Omental fat pad (tissue), 4 donors: ENCODE data around the gene MICU2. TPM values are rescaled to one million over a fixed set of nuclear protein-coding genes. Genes with fewer than 3 reads are reported as not detected.

Experiments used
- ATAC-seq: fragments of 150-250 bp; one replicate; pipeline ENCODE4 v1.9.1; 2016; ENCODE audit warnings: mild to moderate bottlenecking, moderate library complexity; ENCODE audit not compliant: low FRiP score
- DNase-seq: peaks from one replicate; pipeline ENCODE4 v3.0.0-alpha.2; 2019; ENCODE audit warnings: low spot score
- total RNA-seq, 4 donors: library from RNA; depleted of rRNA; stranded (reverse); fragments of >200 nt; gene quantifications; one replicate each; pipeline ENCODE4 v1.1.0, GENCODE V29; 2016
- TF ChIP-seq, protein P1 (sequence below), 3 donors: fragments of 450-650 bp; IDR thresholded peaks; one replicate each; pipeline ENCODE4 v1.5.1; 2016 to 2017; ENCODE audit warnings: antibody characterized with exemption in 3 of 3, mild to moderate bottlenecking in 3 of 3, moderate library complexity in 2 of 3

Gene MICU2, protein sequence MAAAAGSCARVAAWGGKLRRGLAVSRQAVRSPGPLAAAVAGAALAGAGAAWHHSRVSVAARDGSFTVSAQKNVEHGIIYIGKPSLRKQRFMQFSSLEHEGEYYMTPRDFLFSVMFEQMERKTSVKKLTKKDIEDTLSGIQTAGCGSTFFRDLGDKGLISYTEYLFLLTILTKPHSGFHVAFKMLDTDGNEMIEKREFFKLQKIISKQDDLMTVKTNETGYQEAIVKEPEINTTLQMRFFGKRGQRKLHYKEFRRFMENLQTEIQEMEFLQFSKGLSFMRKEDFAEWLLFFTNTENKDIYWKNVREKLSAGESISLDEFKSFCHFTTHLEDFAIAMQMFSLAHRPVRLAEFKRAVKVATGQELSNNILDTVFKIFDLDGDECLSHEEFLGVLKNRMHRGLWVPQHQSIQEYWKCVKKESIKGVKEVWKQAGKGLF
- 10 to 100 TPM; 46.2 to 53.1 (median 47.9) TPM for total RNA-seq

DNA sequence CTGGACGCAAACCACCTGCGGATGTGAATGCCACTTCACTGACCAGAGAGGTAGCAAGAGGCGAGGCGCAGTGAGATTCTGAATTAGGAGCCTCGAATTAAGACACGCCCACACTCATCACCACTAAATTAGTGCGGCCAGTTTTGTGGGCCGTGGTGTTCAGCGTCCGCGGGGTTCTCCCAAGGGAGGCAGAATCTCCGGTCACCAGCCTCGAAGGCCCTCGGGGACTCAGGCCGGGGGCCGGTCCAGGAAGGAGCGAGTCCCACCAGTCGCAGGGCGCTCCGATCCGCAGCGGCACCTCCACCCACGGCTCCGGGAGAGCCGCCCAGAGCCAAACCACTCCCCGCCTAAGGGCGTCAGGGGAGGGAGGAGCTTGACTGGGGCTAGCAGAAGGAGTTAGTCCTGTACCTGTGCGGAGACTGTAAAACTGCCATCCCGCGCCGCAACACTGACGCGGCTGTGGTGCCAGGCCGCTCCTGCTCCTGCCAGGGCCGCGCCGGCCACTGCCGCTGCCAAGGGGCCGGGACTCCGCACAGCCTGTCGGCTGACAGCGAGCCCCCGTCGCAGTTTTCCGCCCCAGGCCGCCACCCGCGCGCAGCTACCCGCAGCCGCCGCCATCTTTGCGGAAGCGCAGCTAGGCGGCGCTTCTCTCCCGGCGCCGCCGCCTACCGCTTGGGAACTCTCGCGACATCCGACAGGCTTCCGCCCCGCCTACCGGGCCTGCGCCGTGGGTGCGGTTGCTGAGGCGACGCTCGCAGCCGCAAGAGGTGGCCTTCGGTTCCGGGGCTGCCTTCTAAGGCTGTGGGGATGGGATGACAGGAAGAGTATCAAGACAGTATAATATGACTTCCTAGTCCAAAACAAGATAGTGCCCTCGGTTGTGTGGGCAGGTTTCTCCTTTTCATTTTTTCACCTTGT lies at the start of gene MICU2:
MICU2 (minus strand) TSS at position 640 of the 918 bp plus-strand sequence; CDS start at position 618, 22 bp downstream.
- ATAC-seq: peak; percentile 100
- TF ChIP-seq, protein P1, sequence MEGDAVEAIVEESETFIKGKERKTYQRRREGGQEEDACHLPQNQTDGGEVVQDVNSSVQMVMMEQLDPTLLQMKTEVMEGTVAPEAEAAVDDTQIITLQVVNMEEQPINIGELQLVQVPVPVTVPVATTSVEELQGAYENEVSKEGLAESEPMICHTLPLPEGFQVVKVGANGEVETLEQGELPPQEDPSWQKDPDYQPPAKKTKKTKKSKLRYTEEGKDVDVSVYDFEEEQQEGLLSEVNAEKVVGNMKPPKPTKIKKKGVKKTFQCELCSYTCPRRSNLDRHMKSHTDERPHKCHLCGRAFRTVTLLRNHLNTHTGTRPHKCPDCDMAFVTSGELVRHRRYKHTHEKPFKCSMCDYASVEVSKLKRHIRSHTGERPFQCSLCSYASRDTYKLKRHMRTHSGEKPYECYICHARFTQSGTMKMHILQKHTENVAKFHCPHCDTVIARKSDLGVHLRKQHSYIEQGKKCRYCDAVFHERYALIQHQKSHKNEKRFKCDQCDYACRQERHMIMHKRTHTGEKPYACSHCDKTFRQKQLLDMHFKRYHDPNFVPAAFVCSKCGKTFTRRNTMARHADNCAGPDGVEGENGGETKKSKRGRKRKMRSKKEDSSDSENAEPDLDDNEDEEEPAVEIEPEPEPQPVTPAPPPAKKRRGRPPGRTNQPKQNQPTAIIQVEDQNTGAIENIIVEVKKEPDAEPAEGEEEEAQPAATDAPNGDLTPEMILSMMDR (IDR thresholded peaks at IDR 0.05): no peak

DNA sequence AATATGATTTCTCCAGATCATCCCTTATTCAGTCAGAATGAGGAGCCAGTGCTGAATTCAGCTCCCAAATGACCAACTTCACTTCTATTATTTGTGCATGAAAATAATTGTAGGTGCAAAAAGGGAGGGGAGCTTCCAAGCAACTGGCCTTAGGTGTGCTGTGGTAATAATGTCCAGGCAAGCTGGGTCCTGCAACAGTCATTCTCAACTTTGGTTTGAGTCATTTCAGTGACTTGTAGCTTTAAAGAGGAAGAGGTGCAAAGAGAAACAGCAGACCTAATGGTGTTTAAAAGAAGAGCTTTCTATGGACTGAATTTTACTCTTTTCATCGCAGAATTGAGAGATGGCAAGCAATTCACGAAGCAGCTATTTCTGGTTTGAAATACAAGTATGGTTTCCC lies 37.7 kb upstream of the MICU2 start:
- ATAC-seq: no peak
- TF ChIP-seq, protein P1 (IDR thresholded peaks at IDR 0.05): no peak

More for the DNA sequence above, at the start of gene MICU2:
- peak; percentile 62 for DNase-seq

DNA sequence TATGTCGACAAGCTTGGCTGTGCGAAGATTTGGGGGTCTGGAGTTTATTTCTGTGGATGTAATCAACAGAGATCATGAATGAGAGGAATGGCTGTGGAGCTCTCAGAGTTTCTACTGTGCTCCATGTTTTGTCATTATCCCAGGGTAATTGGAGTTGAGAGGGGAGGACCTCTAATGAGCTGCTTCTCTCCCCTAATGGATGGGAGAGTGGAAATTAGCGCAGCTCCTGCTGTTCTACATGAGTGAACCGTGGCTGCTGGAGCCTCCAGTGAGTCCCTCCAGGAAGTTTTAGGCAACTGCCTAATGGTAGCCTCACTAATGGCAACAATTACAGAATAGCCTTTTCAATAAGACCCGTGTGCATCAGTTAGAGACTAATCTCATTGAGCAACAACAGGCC lies 35.6 kb upstream of the MICU2 start:
- TF ChIP-seq, protein P1 (IDR thresholded peaks at IDR 0.05): no peak
- no peak for ATAC-seq
- DNase-seq: no peak

More for the DNA sequence above, 37.7 kb upstream of the MICU2 start:
- no peak for DNase-seq

DNA sequence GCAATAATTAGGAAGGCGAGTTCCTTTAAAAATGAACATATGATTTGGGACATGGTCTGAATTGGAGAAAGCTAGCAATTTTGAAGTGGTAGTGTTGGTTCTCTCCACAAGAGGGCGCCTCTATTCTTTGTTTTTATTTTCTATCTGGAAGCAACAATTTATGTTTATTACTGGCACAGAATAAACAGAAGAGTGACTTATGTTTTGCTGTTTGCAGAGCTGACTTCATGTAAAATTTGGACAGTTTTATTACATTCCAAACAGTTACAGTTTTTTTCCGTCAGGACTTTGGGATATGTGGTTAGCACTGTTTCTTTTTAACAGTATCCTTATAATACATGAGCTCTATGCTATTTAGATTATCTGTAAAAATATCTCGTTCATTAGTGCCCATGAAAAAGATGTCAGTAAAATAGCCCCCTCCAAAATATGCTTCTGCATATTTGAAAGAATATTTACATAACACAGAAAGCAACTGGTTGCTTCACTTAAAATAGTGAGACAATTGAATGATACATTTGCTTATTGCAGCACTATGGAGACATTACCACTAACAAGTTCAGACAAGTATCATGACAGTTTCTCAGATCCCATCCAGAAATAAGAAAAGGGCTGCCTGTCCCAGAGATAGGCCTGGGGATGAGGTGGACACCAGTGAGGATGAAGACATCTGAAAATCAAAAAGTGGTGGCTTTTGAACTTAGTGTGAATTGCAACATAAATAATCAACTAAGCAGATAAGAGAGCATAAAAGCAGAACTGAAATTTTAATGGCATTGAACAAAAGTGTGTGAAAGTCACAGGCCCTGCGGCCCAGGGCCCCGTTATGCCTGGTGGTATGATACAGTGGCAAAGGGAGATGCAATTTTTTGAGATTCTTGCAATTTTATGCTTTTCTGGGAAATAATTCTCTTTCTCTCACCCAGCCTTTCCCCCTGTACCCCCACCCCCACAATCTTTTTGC lies 34.6 kb upstream of the MICU2 start:
- peak; percentile 18 for ATAC-seq

DNA sequence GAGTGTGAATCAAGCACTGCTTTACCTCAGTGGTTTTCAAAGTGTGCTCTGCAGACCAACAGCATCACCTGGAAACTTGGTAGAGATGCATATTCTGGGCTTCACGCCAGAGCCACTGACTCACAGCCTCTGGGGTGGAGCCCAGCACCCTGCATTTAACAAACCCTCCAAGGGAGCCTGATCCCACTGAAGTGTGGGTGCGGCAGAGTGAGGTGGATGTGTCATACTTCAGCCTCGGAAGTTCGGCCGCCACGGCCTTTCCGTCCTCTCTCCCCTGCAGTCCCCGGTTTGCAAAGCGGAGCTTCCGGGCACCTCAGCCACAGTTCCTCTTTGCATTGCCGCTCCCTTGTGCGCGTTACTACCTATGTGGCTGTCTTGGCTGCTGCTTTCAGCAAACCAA lies 33.3 kb upstream of the MICU2 start:
- TF ChIP-seq, protein P1 (IDR thresholded peaks at IDR 0.05): no peak
- DNase-seq: peak; percentile 46
- peak; percentile 88 for ATAC-seq

More for the DNA sequence above, 34.6 kb upstream of the MICU2 start:
- no peak for DNase-seq
- TF ChIP-seq, protein P1 (IDR thresholded peaks at IDR 0.05): no peak

DNA sequence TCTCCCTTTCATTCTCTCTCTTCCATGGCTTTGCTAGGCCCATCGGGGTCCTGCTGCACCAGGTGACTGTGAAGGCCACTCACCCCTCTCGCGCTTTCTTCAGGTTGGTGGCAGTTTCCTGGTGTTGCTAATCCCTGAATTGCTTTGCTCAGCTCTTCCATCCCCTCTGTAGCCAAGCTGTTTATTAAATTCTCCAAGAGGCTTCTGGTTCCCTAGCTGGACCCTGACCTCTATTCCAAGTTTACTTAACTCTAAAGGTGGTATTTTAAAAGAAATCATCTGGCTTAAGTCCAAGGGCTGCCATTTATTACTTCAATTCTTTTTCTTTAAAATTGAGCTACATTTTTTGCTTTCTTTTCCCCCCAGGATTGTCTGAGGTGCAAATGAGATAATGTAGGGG lies 32.7 kb upstream of the MICU2 start:
- DNase-seq (no peak), ATAC-seq (no peak)
- TF ChIP-seq, protein P1 (IDR thresholded peaks at IDR 0.05): no peak
